Measurements from ENCODE around the gene STYK1. TPM values are rescaled to one million over a fixed set of nuclear protein-coding genes. Genes with fewer than 3 reads are reported as not detected.

The STYK1 gene
- total and polyA plus RNA-seq, 10 of the 15 experiments (the other 5 are each of a cell fraction or from before 2014, with no cell fraction given) = 0.62 to 1.2 (median 0.82) TPM; not detected in 1

DNA sequence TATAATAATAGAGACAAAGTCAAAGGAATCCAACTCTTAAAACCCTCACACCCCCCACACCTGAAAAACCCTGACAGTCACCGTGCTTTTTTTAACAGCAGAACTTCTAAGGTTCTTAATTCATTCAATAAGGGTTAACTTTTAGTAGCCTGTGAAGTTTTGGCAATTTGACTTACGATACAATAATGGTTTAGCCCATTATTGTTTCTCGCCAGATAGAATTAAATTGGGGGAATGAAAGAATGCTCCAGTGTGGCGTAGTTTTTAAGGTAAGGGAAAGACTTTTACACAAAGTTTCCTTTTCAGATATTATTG, 59.8 kb downstream of the STYK1 start:
- Histone ChIP-seq H3K79me2 (ENCODE audit: control insufficient read depth, insufficient read depth, low read length) (peaks cover 29% of the 10 kb centered on the region), H3K27me3 (replicated peaks in 1 of 2; ENCODE audit: control insufficient read depth in 2 of 2, insufficient read depth in 2 of 2, low read length in 1 of 2) (no peaks in the 10 kb centered on the region), H3K27ac (ENCODE audit: control insufficient read depth, insufficient read depth) (peak overlapping the region; percentile 88), H2AFZ (ENCODE audit: control insufficient read depth, low read depth, low read length) (peak overlapping the region; percentile 96), H3K36me3 (ENCODE audit: control insufficient read depth in 2 of 2, insufficient read depth in 2 of 2, low read length in 1 of 2) (peaks cover 0 to 3% of the 10 kb centered on the region in 2 experiments; a peak in 1 of 4 replicates), H4K20me1 (ENCODE audit: control insufficient read depth, insufficient read depth) (no peaks in the 10 kb centered on the region), H3K9me3 (replicated peaks; ENCODE audit: control insufficient read depth, insufficient read depth, low read length) (no peaks in the 10 kb centered on the region; the same call in 2 of the 3 replicates), H3K9ac (ENCODE audit: control insufficient read depth, insufficient read depth, low read length) (peak overlapping the region; percentile 87), H3K4me2 (ENCODE audit: control insufficient read depth, insufficient read depth) (peak overlapping the region; percentile 59), H3K4me3 (peak overlapping the region; percentile 71), H3K4me1 (ENCODE audit: control insufficient read depth, insufficient read depth, low read length) (no peaks in the 10 kb centered on the region)
- 31% methylated on average over 4 of the region's 4 CpGs for WGBS (ENCODE audit: insufficient coverage, insufficient replicate concordance, low lambda C conversion rate, missing lambda C conversion rate)
- TF ChIP-seq, protein P1, sequence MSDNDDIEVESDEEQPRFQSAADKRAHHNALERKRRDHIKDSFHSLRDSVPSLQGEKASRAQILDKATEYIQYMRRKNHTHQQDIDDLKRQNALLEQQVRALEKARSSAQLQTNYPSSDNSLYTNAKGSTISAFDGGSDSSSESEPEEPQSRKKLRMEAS (IDR thresholded peaks at IDR 0.05; ENCODE audit: low read depth, low read length) = no peak
- TF ChIP-seq BCL3 (IDR thresholded peaks at IDR 0.05; ENCODE audit: borderline replicate concordance, insufficient read depth, low read depth, low read length, poor library complexity, severe bottlenecking) (no peak), KDM1A (IDR thresholded peaks at IDR 0.05; ENCODE audit: borderline replicate concordance) (no peak), ZBED1 (IDR thresholded peaks at IDR 0.05; ENCODE audit: borderline replicate concordance) (no peak), NFIC (IDR thresholded peaks at IDR 0.05; ENCODE audit: low read depth, low read length) (no peak), CHD2 (IDR thresholded peaks at IDR 0.05; ENCODE audit: borderline replicate concordance, low read depth, low read length) (no peak)
- TF ChIP-seq, protein P2, sequence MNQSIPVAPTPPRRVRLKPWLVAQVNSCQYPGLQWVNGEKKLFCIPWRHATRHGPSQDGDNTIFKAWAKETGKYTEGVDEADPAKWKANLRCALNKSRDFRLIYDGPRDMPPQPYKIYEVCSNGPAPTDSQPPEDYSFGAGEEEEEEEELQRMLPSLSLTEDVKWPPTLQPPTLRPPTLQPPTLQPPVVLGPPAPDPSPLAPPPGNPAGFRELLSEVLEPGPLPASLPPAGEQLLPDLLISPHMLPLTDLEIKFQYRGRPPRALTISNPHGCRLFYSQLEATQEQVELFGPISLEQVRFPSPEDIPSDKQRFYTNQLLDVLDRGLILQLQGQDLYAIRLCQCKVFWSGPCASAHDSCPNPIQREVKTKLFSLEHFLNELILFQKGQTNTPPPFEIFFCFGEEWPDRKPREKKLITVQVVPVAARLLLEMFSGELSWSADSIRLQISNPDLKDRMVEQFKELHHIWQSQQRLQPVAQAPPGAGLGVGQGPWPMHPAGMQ (IDR thresholded peaks at IDR 0.05; ENCODE audit: borderline replicate concordance) = no peak
- SMC1A ChIA-PET (ENCODE audit: uncharacterized antibody, unreplicated experiment) = interaction anchor here (0.9 to 1.2 kb wide), 3 partner anchors 89 to 158 kb away, joined by 3 read pairs; no protein-coding TSS in a partner anchor
- POLR2A ChIA-PET = interaction anchor here (0.5 to 1.6 kb wide), 2 partner anchors 105 to 420 kb away, joined by 4 to 7 read pairs; no protein-coding TSS in a partner anchor
- DNase-seq (ENCODE audit: low read depth, low spot score) (no peak), FAIRE-seq (peak; percentile 64), ATAC-seq (no peak)
- intact Hi-C loops (cut with micrococcal nuclease; ENCODE audit: unreplicated experiment) (loop anchor here (5.0 kb wide), 1 partner anchor 138 kb away; no protein-coding TSS in a partner anchor), in situ Hi-C loops (cut with MboI) (no loop called here)
- CTCF ChIA-PET = interaction anchor here (3.1 kb wide), 1 partner anchor 135 kb away, joined by 20 read pairs; no protein-coding TSS in a partner anchor
- BruUV-seq (replicated peaks) = no TSS peak
- RAD21 ChIA-PET (ENCODE audit: unreplicated experiment) = interaction anchor here (0.5 kb wide), 1 partner anchor 1071 kb away, joined by 4 read pairs; no protein-coding TSS in a partner anchor

Data from GM12878 (cell line).